Measurements from ENCODE around the gene TIMM17A.
"Not testable (repeated sequence)": the region's sequence is repeated elsewhere in the genome, so short reads cannot be mapped to it uniquely, and the experiment has no call there.

Gene TIMM17A

GRCh38 chr1:202009326-202010179 lies 54.2 kb downstream of the TIMM17A start:
- in situ Hi-C loops (cut with HindIII; ENCODE audit: low pct_ligation_motif_present, low pct_unique_long_range_greater_than_20kb, low sequenced_read_pairs) = no loop called here
- peak; percentile 92 for DNase-seq

- in situ Hi-C loops (cut with HindIII; ENCODE audit: low pct_ligation_motif_present, low pct_unique_long_range_greater_than_20kb, low sequenced_read_pairs) = no loop called here
- peak; percentile 99 for DNase-seq
Measured at GRCh38 chr1:202010180-202011015, 55.1 kb downstream of the TIMM17A start, which contains the start of gene ELF3. TSS of gene ELF3 (plus strand) at chr1:202010587. CDS start at chr1:202011137, 550 bp downstream.

- DNase-seq = no peak
- in situ Hi-C loops (cut with HindIII; ENCODE audit: low pct_ligation_motif_present, low pct_unique_long_range_greater_than_20kb, low sequenced_read_pairs) = no loop called here
Measured at GRCh38 chr1:202011994-202012393, 56.7 kb downstream of the TIMM17A start.

GRCh38 chr1:202012544-202013478 lies 57.5 kb downstream of the TIMM17A start:
- no peak for DNase-seq
- in situ Hi-C loops (cut with HindIII; ENCODE audit: low pct_ligation_motif_present, low pct_unique_long_range_greater_than_20kb, low sequenced_read_pairs) = no loop called here

GRCh38 chr1:202013603-202014002 lies 58.3 kb downstream of the TIMM17A start:
- in situ Hi-C loops (cut with HindIII; ENCODE audit: low pct_ligation_motif_present, low pct_unique_long_range_greater_than_20kb, low sequenced_read_pairs) = no loop called here
- DNase-seq = no peak

- DNase-seq = no peak
- in situ Hi-C loops (cut with HindIII; ENCODE audit: low pct_ligation_motif_present, low pct_unique_long_range_greater_than_20kb, low sequenced_read_pairs) = no loop called here
Measured at GRCh38 chr1:202014060-202014459, 58.8 kb downstream of the TIMM17A start.

GRCh38 chr1:202014915-202015661 lies 59.8 kb downstream of the TIMM17A start:
- in situ Hi-C loops (cut with HindIII; ENCODE audit: low pct_ligation_motif_present, low pct_unique_long_range_greater_than_20kb, low sequenced_read_pairs) = no loop called here
- no peak for DNase-seq

GRCh38 chr1:202015662-202015937 lies 60.3 kb downstream of the TIMM17A start:
- no peak for DNase-seq
- in situ Hi-C loops (cut with HindIII; ENCODE audit: low pct_ligation_motif_present, low pct_unique_long_range_greater_than_20kb, low sequenced_read_pairs) = no loop called here

- DNase-seq = no peak
- in situ Hi-C loops (cut with HindIII; ENCODE audit: low pct_ligation_motif_present, low pct_unique_long_range_greater_than_20kb, low sequenced_read_pairs) = no loop called here
Measured at GRCh38 chr1:202016022-202016810, 60.9 kb downstream of the TIMM17A start.

- DNase-seq = no peak
- in situ Hi-C loops (cut with HindIII; ENCODE audit: low pct_ligation_motif_present, low pct_unique_long_range_greater_than_20kb, low sequenced_read_pairs) = no loop called here
Measured at GRCh38 chr1:202016811-202017748, 61.8 kb downstream of the TIMM17A start.

GRCh38 chr1:202017749-202018467 lies 62.6 kb downstream of the TIMM17A start:
- in situ Hi-C loops (cut with HindIII; ENCODE audit: low pct_ligation_motif_present, low pct_unique_long_range_greater_than_20kb, low sequenced_read_pairs) = no loop called here
- no peak for DNase-seq

GRCh38 chr1:202018468-202019234 lies 63.3 kb downstream of the TIMM17A start:
- DNase-seq = peak; percentile 42

GRCh38 chr1:202019235-202019558 lies 63.9 kb downstream of the TIMM17A start:
- peak; percentile 30 for DNase-seq
- in situ Hi-C loops (cut with HindIII; ENCODE audit: low pct_ligation_motif_present, low pct_unique_long_range_greater_than_20kb, low sequenced_read_pairs) = not testable (repeated sequence)

More at GRCh38 chr1:202018468-202019234, 63.3 kb downstream of the TIMM17A start:
- in situ Hi-C loops (cut with HindIII; ENCODE audit: low pct_ligation_motif_present, low pct_unique_long_range_greater_than_20kb, low sequenced_read_pairs) = no loop called here

All from ACHN (cell line).